Measurements from ENCODE around the gene GREM2. TPM values are rescaled to one million over a fixed set of nuclear protein-coding genes. Genes with fewer than 3 reads are reported as not detected.

The GREM2 gene
- total RNA-seq, 2 experiments from 2014 or later: 0.07 TPM

GRCh38 chr1:240607006-240607405, 4.9 kb downstream of the GREM2 start:
- peaks cover 22% of the 10 kb centered on the region for H3K27me3 Mint-ChIP-seq
- H3K27ac Mint-ChIP-seq: no peak overlapping the region
- CTCF ChIA-PET: no interaction called here

DNA sequence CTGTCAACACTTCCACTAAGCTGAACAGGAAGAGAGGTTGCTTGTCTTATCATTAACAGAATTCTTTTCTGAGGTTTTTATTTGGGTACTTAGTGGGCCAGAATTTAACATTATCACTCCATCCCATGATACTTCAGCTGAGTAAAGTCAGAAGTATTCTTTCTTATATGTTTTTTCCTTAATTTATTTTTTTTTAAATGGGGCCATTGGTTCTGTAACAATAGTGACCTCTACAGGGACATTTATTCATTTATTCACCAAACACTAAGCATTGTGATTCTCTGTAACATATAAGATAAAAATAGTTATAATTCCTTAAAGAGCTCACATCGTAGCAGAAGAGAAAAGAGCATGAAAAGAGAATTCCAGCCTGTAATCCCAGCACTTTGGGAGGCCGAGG, 9.8 kb downstream of the GREM2 start:
- Mint-ChIP-seq H3K36me3 (ENCODE audit: low read depth) (no peaks in the 10 kb centered on the region), H3K27ac (no peak overlapping the region), H3K9me3 (ENCODE audit: low read depth) (peaks cover 2% of the 10 kb centered on the region), H3K4me1 (no peaks in the 10 kb centered on the region), H3K4me3 (no peak overlapping the region), H3K27me3 (no peaks in the 10 kb centered on the region)
- ChIA-PET CTCF (no interaction called here), POLR2A (no interaction called here)
- intact Hi-C loops (cut with DNase I, micrococcal nuclease): no loop called here
- ATAC-seq (no peak), DNase-seq (no peak)

More at GRCh38 chr1:240607006-240607405, 4.9 kb downstream of the GREM2 start:
- Mint-ChIP-seq H3K4me3 (no peak overlapping the region), H3K9me3 (ENCODE audit: low read depth) (peaks cover under 1% of the 10 kb centered on the region), H3K36me3 (ENCODE audit: low read depth) (no peaks in the 10 kb centered on the region), H3K4me1 (peaks cover 9% of the 10 kb centered on the region)
- POLR2A ChIA-PET: no interaction called here
- no peak for DNase-seq
- intact Hi-C loops (cut with DNase I, micrococcal nuclease): loop anchor here (5.0 kb wide), 2 partner anchors 150 to 415 kb away; no protein-coding TSS in a partner anchor
- ATAC-seq: no peak

DNA sequence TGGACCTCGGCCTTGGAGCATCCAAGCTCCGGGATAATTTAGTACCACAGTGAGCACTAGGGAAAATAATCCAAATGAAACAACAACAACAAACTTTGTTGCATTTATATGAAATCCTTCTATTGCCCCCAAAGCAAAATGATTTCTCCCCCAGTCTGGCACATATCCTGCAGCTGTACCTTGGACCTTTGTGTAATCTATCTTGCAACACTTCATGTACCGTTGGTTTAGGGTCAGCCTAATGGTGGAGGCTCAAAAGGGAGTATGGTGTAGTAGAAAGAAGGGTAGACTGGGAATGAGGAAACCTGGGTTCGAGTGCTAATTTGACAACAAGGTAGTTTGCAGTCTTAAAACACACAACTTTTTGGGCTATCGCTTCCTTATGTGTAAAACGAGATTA, 12.1 kb downstream of the GREM2 start:
- no peaks in the 10 kb centered on the region for H3K36me3 Mint-ChIP-seq (ENCODE audit: low read depth)
- ChIA-PET CTCF (no interaction called here), POLR2A (no interaction called here)
- H3K4me1 Mint-ChIP-seq: no peaks in the 10 kb centered on the region
- intact Hi-C loops (cut with DNase I, micrococcal nuclease): no loop called here
- H3K9me3 Mint-ChIP-seq (ENCODE audit: low read depth): peaks cover 2% of the 10 kb centered on the region
- no peak overlapping the region for H3K27ac Mint-ChIP-seq
- ATAC-seq (no peak), DNase-seq (no peak)
- H3K4me3 Mint-ChIP-seq: no peak overlapping the region
- no peaks in the 10 kb centered on the region for H3K27me3 Mint-ChIP-seq

DNA sequence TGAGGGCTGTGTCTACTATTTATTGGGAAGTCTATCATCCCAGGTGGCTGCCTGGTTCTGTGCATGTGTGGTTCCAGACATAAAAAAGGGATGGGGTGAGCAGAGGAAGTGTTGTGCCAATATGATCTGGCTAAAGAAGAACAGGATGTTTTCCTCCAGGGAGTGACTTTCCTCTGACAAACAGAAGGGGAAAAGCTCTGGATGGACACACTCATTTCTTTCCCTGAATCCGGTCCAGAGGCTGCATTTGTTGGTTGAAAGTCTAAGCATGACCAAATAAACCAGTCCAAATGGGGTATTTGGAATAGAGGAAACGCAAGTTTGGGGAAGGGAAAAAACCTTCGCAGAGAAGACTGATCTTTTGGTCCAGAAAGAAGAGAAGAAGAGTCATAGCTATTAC, 12.7 kb downstream of the GREM2 start:
- DNase-seq: no peak
- ChIA-PET CTCF (no interaction called here), POLR2A (no interaction called here)
- Mint-ChIP-seq H3K36me3 (ENCODE audit: low read depth) (no peaks in the 10 kb centered on the region), H3K4me1 (no peaks in the 10 kb centered on the region), H3K27ac (no peak overlapping the region), H3K4me3 (no peak overlapping the region), H3K27me3 (no peaks in the 10 kb centered on the region), H3K9me3 (ENCODE audit: low read depth) (peaks cover 2% of the 10 kb centered on the region)
- ATAC-seq: no peak
- intact Hi-C loops (cut with DNase I, micrococcal nuclease): no loop called here

GRCh38 chr1:240598216-240599001, 13.5 kb downstream of the GREM2 start:
- Mint-ChIP-seq H3K9me3 (ENCODE audit: low read depth) (peaks cover 2% of the 10 kb centered on the region), H3K4me3 (no peak overlapping the region), H3K27ac (no peak overlapping the region), H3K4me1 (no peaks in the 10 kb centered on the region), H3K36me3 (ENCODE audit: low read depth) (no peaks in the 10 kb centered on the region), H3K27me3 (no peaks in the 10 kb centered on the region)
- ATAC-seq: no peak
- ChIA-PET CTCF (no interaction called here), POLR2A (no interaction called here)
- DNase-seq: no peak
- intact Hi-C loops (cut with DNase I, micrococcal nuclease): no loop called here

DNA sequence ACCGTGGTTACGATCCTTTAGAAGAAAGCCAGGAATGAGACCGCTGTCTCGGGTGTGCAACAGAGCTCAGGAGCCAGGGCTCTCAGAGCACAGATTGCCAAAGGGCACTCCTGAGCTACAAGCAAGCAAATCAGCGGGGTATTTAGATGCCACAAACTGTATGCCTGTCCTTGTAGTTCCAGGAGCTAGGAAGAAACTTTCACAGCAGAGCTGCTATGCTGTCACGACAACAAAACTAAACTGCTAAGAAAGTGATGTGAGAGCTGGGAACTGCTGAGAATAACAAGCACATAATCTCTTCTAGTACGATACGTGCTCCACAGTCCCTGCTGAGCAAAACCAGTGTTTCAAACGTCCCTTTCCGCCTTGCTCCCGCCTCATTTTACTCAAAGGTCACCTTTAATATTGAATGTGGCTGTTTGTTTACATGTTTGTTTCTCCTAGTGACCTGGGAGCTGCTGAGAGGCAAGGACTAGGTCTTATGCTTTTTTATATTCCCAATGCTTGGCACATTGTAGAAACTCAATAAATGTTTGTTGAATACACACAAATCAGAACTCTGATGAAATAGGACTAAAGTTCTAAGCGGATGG, 14.7 kb downstream of the GREM2 start:
- H3K36me3 Mint-ChIP-seq (ENCODE audit: low read depth): no peaks in the 10 kb centered on the region
- no peak for ATAC-seq
- ChIA-PET CTCF (no interaction called here), POLR2A (no interaction called here)
- no peaks in the 10 kb centered on the region for H3K27me3 Mint-ChIP-seq
- intact Hi-C loops (cut with DNase I, micrococcal nuclease): no loop called here
- H3K27ac Mint-ChIP-seq: no peak overlapping the region
- no peak for DNase-seq
- H3K4me3 Mint-ChIP-seq: no peak overlapping the region
- H3K9me3 Mint-ChIP-seq (ENCODE audit: low read depth): peaks cover 2% of the 10 kb centered on the region
- no peaks in the 10 kb centered on the region for H3K4me1 Mint-ChIP-seq

GRCh38 chr1:240595476-240595875, 16.5 kb downstream of the GREM2 start:
- peaks cover 2% of the 10 kb centered on the region for H3K9me3 Mint-ChIP-seq (ENCODE audit: low read depth)
- no peak overlapping the region for H3K27ac Mint-ChIP-seq
- CTCF ChIA-PET: no interaction called here
- no peaks in the 10 kb centered on the region for H3K27me3 Mint-ChIP-seq
- POLR2A ChIA-PET: no interaction called here
- no peaks in the 10 kb centered on the region for H3K36me3 Mint-ChIP-seq (ENCODE audit: low read depth)
- no peak for ATAC-seq
- H3K4me3 Mint-ChIP-seq: no peak overlapping the region
- no peaks in the 10 kb centered on the region for H3K4me1 Mint-ChIP-seq
- intact Hi-C loops (cut with DNase I, micrococcal nuclease): no loop called here
- no peak for DNase-seq

GRCh38 chr1:240591564-240591963, 20.4 kb downstream of the GREM2 start:
- no peaks in the 10 kb centered on the region for H3K36me3 Mint-ChIP-seq (ENCODE audit: low read depth)
- no peaks in the 10 kb centered on the region for H3K27me3 Mint-ChIP-seq
- no peak overlapping the region for H3K27ac Mint-ChIP-seq
- H3K4me1 Mint-ChIP-seq: no peaks in the 10 kb centered on the region
- no peak overlapping the region for H3K4me3 Mint-ChIP-seq
- intact Hi-C loops (cut with DNase I, micrococcal nuclease): no loop called here
- ChIA-PET CTCF (interaction anchor here (0.6 kb wide), 1 partner anchor 502 kb away, joined by 3 read pairs; no protein-coding TSS in a partner anchor), POLR2A (no interaction called here)
- ATAC-seq (no peak), DNase-seq (no peak)
- peaks cover 2% of the 10 kb centered on the region for H3K9me3 Mint-ChIP-seq (ENCODE audit: low read depth)

- no peak overlapping the region for H3K4me3 Mint-ChIP-seq
- POLR2A ChIA-PET: no interaction called here
Observed at GRCh38 chr1:240591078-240591477, 20.9 kb downstream of the GREM2 start.

GRCh38 chr1:240589585-240590110, 22.3 kb downstream of the GREM2 start:
- POLR2A ChIA-PET: no interaction called here
- CTCF ChIA-PET: no interaction called here

More at GRCh38 chr1:240591078-240591477, 20.9 kb downstream of the GREM2 start:
- no peak overlapping the region for H3K27ac Mint-ChIP-seq
- DNase-seq: no peak
- H3K4me1 Mint-ChIP-seq: no peaks in the 10 kb centered on the region
- intact Hi-C loops (cut with DNase I, micrococcal nuclease): no loop called here
- no peak for ATAC-seq
- H3K36me3 Mint-ChIP-seq (ENCODE audit: low read depth): no peaks in the 10 kb centered on the region
- no peaks in the 10 kb centered on the region for H3K27me3 Mint-ChIP-seq
- peaks cover 2% of the 10 kb centered on the region for H3K9me3 Mint-ChIP-seq (ENCODE audit: low read depth)
- CTCF ChIA-PET: interaction anchor here (0.6 kb wide), 1 partner anchor 502 kb away, joined by 3 read pairs; no protein-coding TSS in a partner anchor

DNA sequence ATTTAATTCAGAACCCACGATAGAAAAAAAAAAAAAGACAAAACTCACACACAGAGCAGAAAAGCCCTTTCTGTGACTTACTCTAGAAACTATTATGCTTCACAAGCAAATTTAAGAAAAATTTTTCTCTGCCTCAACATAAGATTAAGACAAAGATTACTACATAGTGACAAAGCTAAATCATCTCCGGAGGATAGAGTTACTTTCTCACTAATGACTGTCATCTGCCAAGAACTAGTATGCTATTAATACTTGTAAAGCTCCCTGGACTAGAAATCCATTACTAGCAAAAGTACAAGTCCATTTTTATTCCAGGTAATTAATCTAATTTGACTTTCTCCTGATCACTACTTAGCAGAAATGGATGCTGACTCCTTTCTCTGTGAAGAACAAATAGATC, 25.9 kb downstream of the GREM2 start:
- intact Hi-C loops (cut with DNase I, micrococcal nuclease): no loop called here
- Mint-ChIP-seq H3K9me3 (ENCODE audit: low read depth) (no peaks in the 10 kb centered on the region), H3K27ac (no peak overlapping the region), H3K27me3 (no peaks in the 10 kb centered on the region), H3K36me3 (ENCODE audit: low read depth) (no peaks in the 10 kb centered on the region), H3K4me3 (no peak overlapping the region), H3K4me1 (no peaks in the 10 kb centered on the region)
- POLR2A ChIA-PET: no interaction called here
- no peak for ATAC-seq
- CTCF ChIA-PET: no interaction called here
- DNase-seq: no peak

More at GRCh38 chr1:240589585-240590110, 22.3 kb downstream of the GREM2 start:
- no peak for DNase-seq
- intact Hi-C loops (cut with DNase I, micrococcal nuclease): no loop called here
- Mint-ChIP-seq H3K27me3 (no peaks in the 10 kb centered on the region), H3K9me3 (ENCODE audit: low read depth) (peaks cover 2% of the 10 kb centered on the region), H3K4me3 (no peak overlapping the region), H3K27ac (no peak overlapping the region), H3K4me1 (no peaks in the 10 kb centered on the region), H3K36me3 (ENCODE audit: low read depth) (no peaks in the 10 kb centered on the region)
- ATAC-seq: no peak

DNA sequence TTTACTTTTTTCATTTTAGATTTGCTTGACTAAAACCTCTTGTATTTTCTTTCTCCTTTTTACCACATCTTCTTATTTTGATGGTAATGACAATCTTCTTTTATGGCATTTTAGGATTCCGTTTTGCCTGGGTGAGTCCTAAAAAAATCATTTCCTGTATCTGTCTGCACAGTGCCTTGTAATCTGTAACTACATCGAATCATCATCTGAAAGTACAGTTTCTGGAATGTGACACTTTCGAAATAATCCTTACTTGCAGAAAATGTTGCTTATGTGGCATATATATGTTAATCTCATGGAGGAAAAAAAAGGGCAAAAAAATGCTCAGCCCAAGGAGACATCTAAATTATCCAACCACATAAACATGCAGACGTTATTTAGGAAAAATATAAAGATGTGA, 29.0 kb downstream of the GREM2 start:
- no peak overlapping the region for H3K4me3 Mint-ChIP-seq
- H3K36me3 Mint-ChIP-seq (ENCODE audit: low read depth): no peaks in the 10 kb centered on the region
- intact Hi-C loops (cut with DNase I, micrococcal nuclease): no loop called here
- DNase-seq (no peak), ATAC-seq (no peak)
- H3K4me1 Mint-ChIP-seq: no peaks in the 10 kb centered on the region
- H3K9me3 Mint-ChIP-seq (ENCODE audit: low read depth): no peaks in the 10 kb centered on the region
- ChIA-PET CTCF (no interaction called here), POLR2A (no interaction called here)
- H3K27me3 Mint-ChIP-seq: peaks cover 2% of the 10 kb centered on the region
- H3K27ac Mint-ChIP-seq: no peak overlapping the region

Data from activated CD4-positive, alpha-beta T cell treated with anti-CD3 and anti-CD28 coated beads for 36 hours (primary cell).